Measurements from ENCODE around the gene GRIK5.

Gene GRIK5

GRCh38 chr19:42032431-42032830 lies 37.6 kb downstream of the GRIK5 start:
- H3K9ac ChIP-seq (ENCODE audit: low read depth, low read length, poor library complexity, severe bottlenecking), result no peak overlapping the region
- TF ChIP-seq, protein P1, sequence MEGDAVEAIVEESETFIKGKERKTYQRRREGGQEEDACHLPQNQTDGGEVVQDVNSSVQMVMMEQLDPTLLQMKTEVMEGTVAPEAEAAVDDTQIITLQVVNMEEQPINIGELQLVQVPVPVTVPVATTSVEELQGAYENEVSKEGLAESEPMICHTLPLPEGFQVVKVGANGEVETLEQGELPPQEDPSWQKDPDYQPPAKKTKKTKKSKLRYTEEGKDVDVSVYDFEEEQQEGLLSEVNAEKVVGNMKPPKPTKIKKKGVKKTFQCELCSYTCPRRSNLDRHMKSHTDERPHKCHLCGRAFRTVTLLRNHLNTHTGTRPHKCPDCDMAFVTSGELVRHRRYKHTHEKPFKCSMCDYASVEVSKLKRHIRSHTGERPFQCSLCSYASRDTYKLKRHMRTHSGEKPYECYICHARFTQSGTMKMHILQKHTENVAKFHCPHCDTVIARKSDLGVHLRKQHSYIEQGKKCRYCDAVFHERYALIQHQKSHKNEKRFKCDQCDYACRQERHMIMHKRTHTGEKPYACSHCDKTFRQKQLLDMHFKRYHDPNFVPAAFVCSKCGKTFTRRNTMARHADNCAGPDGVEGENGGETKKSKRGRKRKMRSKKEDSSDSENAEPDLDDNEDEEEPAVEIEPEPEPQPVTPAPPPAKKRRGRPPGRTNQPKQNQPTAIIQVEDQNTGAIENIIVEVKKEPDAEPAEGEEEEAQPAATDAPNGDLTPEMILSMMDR (conservative IDR thresholded peaks at IDR 0.05; ENCODE audit: low read length), result no peak
- TF ChIP-seq EZH2phosphoT487 (IDR thresholded peaks at IDR 0.05; ENCODE audit: borderline replicate concordance), result no peak

DNA sequence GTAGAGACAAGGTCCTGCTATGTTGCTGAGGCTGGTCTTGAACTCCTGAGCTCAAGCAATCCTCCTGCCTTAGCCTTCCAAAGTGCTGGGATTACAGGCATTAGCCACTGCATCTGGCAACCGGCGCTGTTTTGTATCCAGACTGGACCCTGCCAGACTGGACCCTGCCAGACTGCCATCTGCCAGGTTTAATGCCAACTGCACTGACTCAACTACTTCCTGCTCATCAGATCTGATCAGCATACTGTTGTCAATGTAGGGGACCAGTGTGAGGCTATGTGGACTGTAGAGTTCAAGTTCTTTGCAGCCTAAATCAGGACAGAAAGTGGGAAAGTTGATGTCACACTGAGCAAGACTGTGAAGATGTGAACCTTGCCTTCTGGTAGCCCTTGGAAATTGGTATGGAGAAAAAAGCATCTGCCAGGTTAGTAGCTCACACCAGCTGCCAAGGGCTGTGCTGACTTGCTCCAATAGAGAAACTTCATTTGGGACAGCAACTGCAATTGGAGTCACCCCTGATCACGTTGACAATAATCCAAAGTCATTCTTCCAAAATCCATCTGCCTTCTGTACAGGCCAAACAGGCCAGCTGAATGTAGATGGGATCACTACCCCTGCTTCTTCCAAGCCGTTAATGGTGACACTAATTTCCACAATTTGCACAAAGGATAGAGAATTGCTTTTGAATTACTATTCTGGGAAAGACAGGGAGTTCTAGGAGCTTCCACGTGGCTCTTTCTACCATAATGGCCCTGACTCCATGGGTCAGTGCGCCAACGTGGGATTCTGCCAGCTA lies 39.2 kb downstream of the GRIK5 start:
- Histone ChIP-seq H3K4me2 (ENCODE audit: low read depth, low read length, poor library complexity, severe bottlenecking) (no peak overlapping the region), H3K9me2 (replicated peaks; ENCODE audit: low read depth, low read length) (no peaks in the 10 kb centered on the region), H3K79me2 (ENCODE audit: insufficient read depth, low read length) (no peaks in the 10 kb centered on the region), H3K27me3 (ENCODE audit: insufficient read depth, low read length, poor library complexity, severe bottlenecking) (no peaks in the 10 kb centered on the region), H3F3A (ENCODE audit: low read depth) (no peaks in the 10 kb centered on the region), H3K9me3 (ENCODE audit: insufficient read depth, low read depth, low read length) (no peaks in the 10 kb centered on the region), H3K36me3 (ENCODE audit: insufficient read depth, low read length) (no peaks in the 10 kb centered on the region), H3K4me1 (ENCODE audit: insufficient read depth, low read length, poor library complexity, severe bottlenecking) (no peaks in the 10 kb centered on the region), H4K20me1 (ENCODE audit: insufficient read depth, low read length, poor library complexity, severe bottlenecking) (no peaks in the 10 kb centered on the region), H2AFZ (ENCODE audit: low read length) (no peak overlapping the region), H3K9ac (ENCODE audit: low read depth, low read length, poor library complexity, severe bottlenecking) (no peak overlapping the region), H3K4me3 (ENCODE audit: low read length, poor library complexity, severe bottlenecking) (no peak overlapping the region)
- TF ChIP-seq, protein P1 (conservative IDR thresholded peaks at IDR 0.05; ENCODE audit: low read length), result no peak
- TF ChIP-seq EZH2phosphoT487 (IDR thresholded peaks at IDR 0.05; ENCODE audit: borderline replicate concordance), result no peak

More at GRCh38 chr19:42032431-42032830, 37.6 kb downstream of the GRIK5 start:
- no peaks in the 10 kb centered on the region for H3K9me3 ChIP-seq (ENCODE audit: insufficient read depth, low read depth, low read length)
- H3K4me1 ChIP-seq (ENCODE audit: insufficient read depth, low read length, poor library complexity, severe bottlenecking), result no peaks in the 10 kb centered on the region
- no peaks in the 10 kb centered on the region for H3F3A ChIP-seq (ENCODE audit: low read depth)
- H3K9me2 ChIP-seq (replicated peaks; ENCODE audit: low read depth, low read length), result no peaks in the 10 kb centered on the region
- H4K20me1 ChIP-seq (ENCODE audit: insufficient read depth, low read length, poor library complexity, severe bottlenecking), result no peaks in the 10 kb centered on the region
- H3K4me2 ChIP-seq (ENCODE audit: low read depth, low read length, poor library complexity, severe bottlenecking), result no peak overlapping the region
- no peaks in the 10 kb centered on the region for H3K79me2 ChIP-seq (ENCODE audit: insufficient read depth, low read length)
- no peak overlapping the region for H2AFZ ChIP-seq (ENCODE audit: low read length)
- H3K4me3 ChIP-seq (ENCODE audit: low read length, poor library complexity, severe bottlenecking), result no peak overlapping the region
- H3K27me3 ChIP-seq (ENCODE audit: insufficient read depth, low read length, poor library complexity, severe bottlenecking), result no peaks in the 10 kb centered on the region
- no peaks in the 10 kb centered on the region for H3K36me3 ChIP-seq (ENCODE audit: insufficient read depth, low read length)

GRCh38 chr19:42028304-42029216 lies 41.4 kb downstream of the GRIK5 start:
- Histone ChIP-seq H3K4me1 (ENCODE audit: insufficient read depth, low read length, poor library complexity, severe bottlenecking) (no peaks in the 10 kb centered on the region), H3K4me3 (ENCODE audit: low read length, poor library complexity, severe bottlenecking) (no peak overlapping the region), H4K20me1 (ENCODE audit: insufficient read depth, low read length, poor library complexity, severe bottlenecking) (no peaks in the 10 kb centered on the region), H3F3A (ENCODE audit: low read depth) (no peaks in the 10 kb centered on the region), H3K79me2 (ENCODE audit: insufficient read depth, low read length) (no peaks in the 10 kb centered on the region), H3K9me3 (ENCODE audit: insufficient read depth, low read depth, low read length) (no peaks in the 10 kb centered on the region), H3K4me2 (ENCODE audit: low read depth, low read length, poor library complexity, severe bottlenecking) (no peak overlapping the region), H3K36me3 (ENCODE audit: insufficient read depth, low read length) (no peaks in the 10 kb centered on the region), H3K9ac (ENCODE audit: low read depth, low read length, poor library complexity, severe bottlenecking) (no peak overlapping the region), H3K27me3 (ENCODE audit: insufficient read depth, low read length, poor library complexity, severe bottlenecking) (no peaks in the 10 kb centered on the region), H3K9me2 (replicated peaks; ENCODE audit: low read depth, low read length) (no peaks in the 10 kb centered on the region), H2AFZ (ENCODE audit: low read length) (peak overlapping the region; percentile 7; the same call in 1 of the 2 replicates)
- no peak for TF ChIP-seq EZH2phosphoT487 (IDR thresholded peaks at IDR 0.05; ENCODE audit: borderline replicate concordance)
- TF ChIP-seq, protein P1 (conservative IDR thresholded peaks at IDR 0.05; ENCODE audit: low read length), result peak; percentile 96
